ENCODE measurements around the gene NFATC3. TPM values are rescaled to one million over a fixed set of nuclear protein-coding genes. Genes with fewer than 3 reads are reported as not detected.

The NFATC3 gene
- total and polyA plus RNA-seq, 2 of the 8 experiments (the other 6 are each of a cell fraction or from before 2014, with no cell fraction given) = 17.6 to 34.5 TPM

GRCh38 chr16:68064791-68065365 is 20.3 kb upstream of the NFATC3 start:
- Histone ChIP-seq H2AFZ (ENCODE audit: low read length) (no peak overlapping the region), H4K20me1 (replicated peaks in 1 of 2; ENCODE audit: control insufficient read depth in 1 of 2, insufficient read depth in 2 of 2, low read length in 2 of 2) (peaks cover 0 to 2% of the 10 kb centered on the region in 2 experiments), H2BK120ac (replicated peaks; ENCODE audit: low read depth, low read length) (no peak overlapping the region), H3K4ac (replicated peaks; ENCODE audit: insufficient read length, low read depth, low read length) (no peak overlapping the region), H2AK5ac (ENCODE audit: low read depth, low read length) (no peak overlapping the region), H3K23me2 (ENCODE audit: low read depth, low read length) (no peaks in the 10 kb centered on the region), H4K8ac (ENCODE audit: extremely low read depth, insufficient read depth, low read length) (no peak overlapping the region), H3K79me2 (ENCODE audit: control insufficient read depth in 1 of 2, insufficient read depth in 2 of 2, low read length in 2 of 2) (no peaks in the 10 kb centered on the region), H4K5ac (ENCODE audit: insufficient read length, low read depth, low read length) (no peak overlapping the region), H3K14ac (ENCODE audit: insufficient read length) (no peak overlapping the region), H3K56ac (replicated peaks; ENCODE audit: insufficient read length, low read depth, low read length) (no peak overlapping the region), H3K79me1 (ENCODE audit: low read depth, low read length) (no peaks in the 10 kb centered on the region), H3K9me3 (ENCODE audit: insufficient read depth in 2 of 2, low read depth in 1 of 2, low read length in 1 of 2) (no peaks in the 10 kb centered on the region), H3K27me3 (replicated peaks in 1 of 4; ENCODE audit: control insufficient read depth in 3 of 4, extremely low read depth in 1 of 4, insufficient read depth in 3 of 4, low read length in 3 of 4) (no peaks in the 10 kb centered on the region; a peak in 1 of 7 replicates), H3K23ac (ENCODE audit: insufficient read length) (no peak overlapping the region), H3K4me2 (ENCODE audit: insufficient read depth in 1 of 2, low read depth in 2 of 2, low read length in 2 of 2) (no peak overlapping the region), H2BK20ac (ENCODE audit: low read length) (no peak overlapping the region), H3K18ac (ENCODE audit: extremely low read depth, low read length) (no peak overlapping the region), H3K27ac (ENCODE audit: low read depth, low read length) (no peak overlapping the region), H4K91ac (replicated peaks; ENCODE audit: insufficient read length, low read length) (no peak overlapping the region), H2BK5ac (ENCODE audit: low read depth, low read length) (no peak overlapping the region), H3K9ac (replicated peaks in 1 of 4; ENCODE audit: extremely low read depth in 1 of 4, low read depth in 3 of 4, low read length in 3 of 4) (no peak overlapping the region), H3K4me3 (ENCODE audit: extremely low read depth in 1 of 4, insufficient read depth in 2 of 4, low read depth in 3 of 4, low read length in 4 of 4) (no peak overlapping the region), H2BK12ac (ENCODE audit: low read depth, low read length) (no peak overlapping the region), H3K36me3 (ENCODE audit: control insufficient read depth in 2 of 4, insufficient read depth in 4 of 4, low read length in 3 of 4) (peaks cover 0 to 19% (median 10%) of the 10 kb centered on the region in 4 experiments; a peak in 7 of 8 replicates), H2BK15ac (ENCODE audit: low read length) (no peak overlapping the region), H3K4me1 (replicated peaks in 1 of 4; ENCODE audit: control insufficient read depth in 3 of 4, insufficient read depth in 4 of 4, low read length in 3 of 4) (no peaks in the 10 kb centered on the region)
- ChIA-PET CTCF (ENCODE audit: partially characterized antibody) (interaction anchor here (0.6 to 4.1 kb wide), 16 partner anchors 9 to 179 kb away, joined by 3 to 26 read pairs (median 4); partner anchors contain the start of genes DPEP2 and DUS2), POLR2A (ENCODE audit: partially characterized antibody) (interaction anchor here (1.4 to 2.0 kb wide), 3 partner anchors 12 to 123 kb away, joined by 3 to 6 read pairs (median 4); partner anchors contain the start of gene NFATC3)
- TF ChIP-seq SUZ12 (IDR thresholded peaks at IDR 0.05; ENCODE audit: low read length) (no peak), RAD21 (IDR thresholded peaks at IDR 0.05 in 1 of 2, conservative IDR thresholded peaks at IDR 0.05 in 1 of 2; ENCODE audit: low read depth in 2 of 2, low read length in 2 of 2) (peak; percentile 70 to 80), CTBP2 (IDR thresholded peaks at IDR 0.05; ENCODE audit: borderline replicate concordance, insufficient read depth, insufficient read length, low read length) (no peak), ATF2 (IDR thresholded peaks at IDR 0.05; ENCODE audit: low read length) (no peak), CTCF (IDR thresholded peaks at IDR 0.05; ENCODE audit: control extremely low read depth in 1 of 3, insufficient read depth in 1 of 3, low read depth in 1 of 3, low read length in 3 of 3) (peak; percentile 74 to 88 (median 81)), TAF1 (IDR thresholded peaks at IDR 0.05; ENCODE audit: low read depth, low read length) (no peak)
- FAIRE-seq (peak; percentile 65), DNase-seq (ENCODE audit: low read depth in 1 of 2, low spot score in 2 of 2) (peak in 1 of 2 experiments; percentile 85)
- 54% methylated on average over 2 of the region's 2 CpGs; no CpG with 5 or more reads in 1 of the 2 experiments for WGBS, 2 experiments (ENCODE audit: extremely low coverage in 1 of 2, insufficient coverage in 1 of 2, insufficient read length in 1 of 2, insufficient replicate concordance in 2 of 2, low coverage in 1 of 2, low lambda C conversion rate in 2 of 2, missing lambda C conversion rate in 1 of 2)

All from H1 (cell line).